ENCODE data around the gene CCDC57. TPM values are rescaled to one million over a fixed set of nuclear protein-coding genes. Genes with fewer than 3 reads are reported as not detected.

Gene CCDC57
- total RNA-seq, 1 experiment from 2014 or later = 31.0 TPM

GRCh38 chr17:82231562-82232321 is 19.1 kb upstream of the CCDC57 start:
- H3K36me3 ChIP-seq (ENCODE audit: control insufficient read depth, insufficient read depth, low read length) = no peaks in the 10 kb centered on the region
- Mint-ChIP-seq H3K27ac (ENCODE audit: unreplicated experiment) (no peak overlapping the region), H3K9me3 (ENCODE audit: unreplicated experiment) (no peaks in the 10 kb centered on the region), H3K36me3 (ENCODE audit: insufficient read depth, unreplicated experiment) (peaks cover 23% of the 10 kb centered on the region), H3K4me1 (ENCODE audit: low read depth, unreplicated experiment) (no peaks in the 10 kb centered on the region), H3K4me3 (ENCODE audit: unreplicated experiment) (no peak overlapping the region), H3K27me3 (ENCODE audit: insufficient read depth, unreplicated experiment) (no peaks in the 10 kb centered on the region)
- CTCF ChIA-PET = no interaction called here
- BruUV-seq (replicated peaks) = no TSS peak
- H3K4me3 ChIP-seq (ENCODE audit: low read depth, low read length) = peak overlapping the region; percentile 24
- H3K4me1 ChIP-seq = peaks cover 56% of the 10 kb centered on the region
- POLR2A ChIA-PET = no interaction called here
- H3K9me3 ChIP-seq = no peaks in the 10 kb centered on the region
- H3K27me3 ChIP-seq (replicated peaks; ENCODE audit: control insufficient read depth, insufficient read depth, low read length) = no peaks in the 10 kb centered on the region
- TF ChIP-seq, protein P1, sequence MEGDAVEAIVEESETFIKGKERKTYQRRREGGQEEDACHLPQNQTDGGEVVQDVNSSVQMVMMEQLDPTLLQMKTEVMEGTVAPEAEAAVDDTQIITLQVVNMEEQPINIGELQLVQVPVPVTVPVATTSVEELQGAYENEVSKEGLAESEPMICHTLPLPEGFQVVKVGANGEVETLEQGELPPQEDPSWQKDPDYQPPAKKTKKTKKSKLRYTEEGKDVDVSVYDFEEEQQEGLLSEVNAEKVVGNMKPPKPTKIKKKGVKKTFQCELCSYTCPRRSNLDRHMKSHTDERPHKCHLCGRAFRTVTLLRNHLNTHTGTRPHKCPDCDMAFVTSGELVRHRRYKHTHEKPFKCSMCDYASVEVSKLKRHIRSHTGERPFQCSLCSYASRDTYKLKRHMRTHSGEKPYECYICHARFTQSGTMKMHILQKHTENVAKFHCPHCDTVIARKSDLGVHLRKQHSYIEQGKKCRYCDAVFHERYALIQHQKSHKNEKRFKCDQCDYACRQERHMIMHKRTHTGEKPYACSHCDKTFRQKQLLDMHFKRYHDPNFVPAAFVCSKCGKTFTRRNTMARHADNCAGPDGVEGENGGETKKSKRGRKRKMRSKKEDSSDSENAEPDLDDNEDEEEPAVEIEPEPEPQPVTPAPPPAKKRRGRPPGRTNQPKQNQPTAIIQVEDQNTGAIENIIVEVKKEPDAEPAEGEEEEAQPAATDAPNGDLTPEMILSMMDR (IDR thresholded peaks at IDR 0.05; ENCODE audit: insufficient read depth in 1 of 2, low read depth in 1 of 2, low read length in 1 of 2, severe bottlenecking in 1 of 2, unreplicated experiment in 1 of 2) = no peak
- peak; percentile 57 to 80 for DNase-seq
- intact Hi-C loops (cut with micrococcal nuclease; ENCODE audit: unreplicated experiment) = no loop called here

GRCh38 chr17:82231312-82231561 is 18.6 kb upstream of the CCDC57 start:
- Mint-ChIP-seq H3K27me3 (ENCODE audit: insufficient read depth, unreplicated experiment) (no peaks in the 10 kb centered on the region), H3K9me3 (ENCODE audit: unreplicated experiment) (no peaks in the 10 kb centered on the region), H3K4me3 (ENCODE audit: unreplicated experiment) (no peak overlapping the region), H3K36me3 (ENCODE audit: insufficient read depth, unreplicated experiment) (peaks cover 22% of the 10 kb centered on the region), H3K4me1 (ENCODE audit: low read depth, unreplicated experiment) (no peaks in the 10 kb centered on the region), H3K27ac (ENCODE audit: unreplicated experiment) (no peak overlapping the region)
- intact Hi-C loops (cut with micrococcal nuclease; ENCODE audit: unreplicated experiment) = no loop called here
- BruUV-seq (replicated peaks) = no TSS peak
- no peak for DNase-seq
- H3K4me3 ChIP-seq (ENCODE audit: low read depth, low read length) = peak overlapping the region; percentile 24
- peaks cover 51% of the 10 kb centered on the region for H3K4me1 ChIP-seq
- H3K9me3 ChIP-seq = no peaks in the 10 kb centered on the region
- H3K27me3 ChIP-seq (replicated peaks; ENCODE audit: control insufficient read depth, insufficient read depth, low read length) = no peaks in the 10 kb centered on the region
- CTCF ChIA-PET = no interaction called here
- H3K36me3 ChIP-seq (ENCODE audit: control insufficient read depth, insufficient read depth, low read length) = no peaks in the 10 kb centered on the region
- POLR2A ChIA-PET = no interaction called here
- TF ChIP-seq, protein P1 (IDR thresholded peaks at IDR 0.05; ENCODE audit: insufficient read depth in 1 of 2, low read depth in 1 of 2, low read length in 1 of 2, severe bottlenecking in 1 of 2, unreplicated experiment in 1 of 2) = no peak

DNA sequence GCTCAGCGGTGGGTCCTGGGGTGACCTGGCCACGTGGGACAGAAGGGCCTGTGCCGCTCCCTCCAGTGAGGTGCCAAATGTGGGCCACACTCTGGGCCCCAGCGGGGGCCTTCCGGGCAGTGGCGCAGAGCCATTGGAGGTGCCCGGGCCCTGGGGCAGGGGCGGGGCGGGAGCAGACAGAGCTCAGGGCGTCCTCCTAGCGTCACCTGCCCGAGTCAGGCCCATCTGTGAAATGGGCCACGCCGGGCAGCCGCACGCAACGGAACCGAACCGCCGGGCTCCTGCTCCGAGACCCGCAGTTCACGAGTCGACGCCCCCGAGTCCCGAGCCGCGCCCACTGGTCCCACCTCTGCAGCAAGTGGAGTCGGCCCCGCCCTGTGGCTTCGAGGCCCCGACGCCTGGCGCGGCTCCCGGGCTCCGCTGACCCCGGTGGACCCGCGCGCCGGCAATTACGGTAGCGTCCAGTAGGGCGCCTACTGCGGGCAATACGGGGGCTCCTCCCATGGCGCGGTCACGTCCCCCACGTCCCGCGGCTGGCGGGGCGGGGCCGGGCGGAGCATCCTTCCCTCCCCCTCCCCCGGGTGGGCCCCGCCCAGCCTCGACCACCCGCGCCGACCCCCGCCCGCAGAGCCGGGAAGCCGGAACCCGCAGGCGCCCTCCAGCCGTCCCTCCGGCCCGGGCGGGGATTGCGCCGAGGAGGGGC is 18.1 kb upstream of the CCDC57 start:
- BruUV-seq (replicated peaks) = no TSS peak
- no peaks in the 10 kb centered on the region for H3K4me1 Mint-ChIP-seq (ENCODE audit: low read depth, unreplicated experiment)
- no peaks in the 10 kb centered on the region for H3K9me3 ChIP-seq
- intact Hi-C loops (cut with micrococcal nuclease; ENCODE audit: unreplicated experiment) = no loop called here
- H3K36me3 Mint-ChIP-seq (ENCODE audit: insufficient read depth, unreplicated experiment) = peaks cover 17% of the 10 kb centered on the region
- H3K27me3 Mint-ChIP-seq (ENCODE audit: insufficient read depth, unreplicated experiment) = no peaks in the 10 kb centered on the region
- H3K36me3 ChIP-seq (ENCODE audit: control insufficient read depth, insufficient read depth, low read length) = no peaks in the 10 kb centered on the region
- no peaks in the 10 kb centered on the region for H3K9me3 Mint-ChIP-seq (ENCODE audit: unreplicated experiment)
- peak in 1 of 2 experiments; percentile 41 for DNase-seq
- TF ChIP-seq, protein P1 (IDR thresholded peaks at IDR 0.05; ENCODE audit: insufficient read depth in 1 of 2, low read depth in 1 of 2, low read length in 1 of 2, severe bottlenecking in 1 of 2, unreplicated experiment in 1 of 2) = peak in 1 of 2 experiments; percentile 14
- H3K4me3 ChIP-seq (ENCODE audit: low read depth, low read length) = peak overlapping the region; percentile 59
- H3K4me1 ChIP-seq = peaks cover 46% of the 10 kb centered on the region
- no peak overlapping the region for H3K4me3 Mint-ChIP-seq (ENCODE audit: unreplicated experiment)
- POLR2A ChIA-PET = no interaction called here
- H3K27ac Mint-ChIP-seq (ENCODE audit: unreplicated experiment) = no peak overlapping the region
- H3K27me3 ChIP-seq (replicated peaks; ENCODE audit: control insufficient read depth, insufficient read depth, low read length) = no peaks in the 10 kb centered on the region
- CTCF ChIA-PET = no interaction called here
